PC-9 (cell line): ENCODE measurements around the gene ZNF516. TPM values are rescaled to one million over a fixed set of nuclear protein-coding genes. Genes with fewer than 3 reads are reported as not detected.

Experiments
- BruUV-seq: library from RNA; stranded (reverse); fragments of 400-500 nt; replicated peaks from 2 replicates; lab custom pipeline; 2021; lab: Mats Ljungman, UMichigan
- CTCF ChIA-PET: fragments of 300-600 bp; sonication (Branson Sonifier 250); formaldehyde crosslinking; loops from one replicate; lab custom pipeline; 2022; ENCODE audit warnings: antibody characterized with exemption; lab: Charles Lee
- POLR2A ChIA-PET: fragments of 300-600 bp; sonication (Branson Sonifier 250); formaldehyde crosslinking; loops from one replicate; lab custom pipeline; 2022; ENCODE audit warnings: antibody characterized with exemption; ENCODE audit not compliant: unreplicated experiment; lab: Charles Lee
- DNase-seq, 2 experiments: peaks; one replicate each; pipeline versions ENCODE4 v3.0.0 to v3.0.0-alpha.2; 2015 to 2022; ENCODE audit warnings: mixed read lengths in 1 of 2
- H2AFZ ChIP-seq: fragments of 200-600 bp; sonication (generic); 2 replicates; pipeline ENCODE4 v1.8.1; 2017; ENCODE audit warnings: antibody characterized with exemption
- H3F3A ChIP-seq: fragments of 200-600 bp; sonication (generic); 2 replicates; pipeline ENCODE4 v1.8.1; 2017; ENCODE audit warnings: antibody characterized with exemption, mild to moderate bottlenecking, low read depth; ENCODE audit not compliant: insufficient read depth
- H3K27ac ChIP-seq: fragments of 200-600 bp; sonication (generic); 2 replicates; pipeline ENCODE4 v1.6.1; 2016; ENCODE audit warnings: mixed run types
- H3K27me3 ChIP-seq: fragments of 200-600 bp; sonication (generic); 2 replicates; pipeline ENCODE4 v1.6.1; 2016; ENCODE audit warnings: low read depth, mixed run types; ENCODE audit not compliant: insufficient read depth
- H3K36me3 ChIP-seq: fragments of 200-600 bp; sonication (generic); 2 replicates; pipeline ENCODE4 v1.6.1; 2016; ENCODE audit warnings: low read depth, mixed run types
- H3K4me1 ChIP-seq: fragments of 200-600 bp; sonication (generic); replicated peaks from 2 replicates; pipeline ENCODE4 v1.6.1; 2016; ENCODE audit warnings: mixed run types; ENCODE audit not compliant: insufficient read depth
- H3K4me2 ChIP-seq: fragments of 200-600 bp; sonication (generic); 2 replicates; pipeline ENCODE4 v1.6.1; 2017; ENCODE audit warnings: mixed run types
- H3K4me3 ChIP-seq: fragments of 200-600 bp; sonication (generic); 2 replicates; pipeline ENCODE4 v1.6.1; 2016; ENCODE audit warnings: mixed run types
- H3K79me2 ChIP-seq: fragments of 200-600 bp; sonication (generic); 2 replicates; pipeline ENCODE4 v1.6.1; 2017; ENCODE audit warnings: low read depth, mixed run types
- H3K9me2 ChIP-seq: fragments of 200-600 bp; sonication (generic); 2 replicates; pipeline ENCODE4 v1.8.1; 2017; ENCODE audit warnings: mild to moderate bottlenecking; ENCODE audit not compliant: insufficient read depth
- H3K9me3 ChIP-seq: fragments of 200-600 bp; sonication (generic); 2 replicates; pipeline ENCODE4 v1.8.1; 2016; ENCODE audit warnings: low read depth; ENCODE audit not compliant: insufficient read depth
- H4K20me1 ChIP-seq: fragments of 200-600 bp; sonication (generic); 2 replicates; pipeline ENCODE4 v1.8.1; 2017; ENCODE audit not compliant: insufficient read depth
- CTCF ChIP-seq: fragments of 200-600 bp; sonication (generic); conservative IDR thresholded peaks from 2 replicates; pipeline ENCODE4 v1.6.1; 2017; ENCODE audit warnings: mixed run types, antibody characterized with exemption, mild to moderate bottlenecking, moderate library complexity
- EZH2 ChIP-seq: fragments of 200-600 bp; sonication (generic); IDR thresholded peaks from 2 replicates; pipeline ENCODE4 v1.8.0; 2017; ENCODE audit warnings: antibody characterized with exemption, low read depth
- intact Hi-C: fragments of 100-400 bp; cut with micrococcal nuclease; formaldehyde crosslinking; loops from one replicate; pipeline ENCODE4 v1.10.0; 2022; ENCODE audit not compliant: unreplicated experiment
- total RNA-seq: library from RNA; stranded (reverse); gene quantifications from 2 replicates; pipeline ENCODE4 v1.2.3, GENCODE V29; 2021

The ZNF516 gene
- total RNA-seq, 1 experiment from 2014 or later: 32.7 TPM

- no peaks in the 10 kb centered on the region for H3K9me3 ChIP-seq
- H3K27ac ChIP-seq: no peak overlapping the region
- DNase-seq: no peak
- H3K4me3 ChIP-seq: no peak overlapping the region
- no peak overlapping the region for H2AFZ ChIP-seq
- no peak for TF ChIP-seq EZH2
- TF ChIP-seq CTCF: no peak
- no peaks in the 10 kb centered on the region for H3K4me1 ChIP-seq
- ChIA-PET CTCF (no interaction called here), POLR2A (no interaction called here)
- H4K20me1 ChIP-seq: 0 out of 2 replicates have a peak, but pooled peaks cover 12% of the 10 kb centered on the region
- no peaks in the 10 kb centered on the region for H3K36me3 ChIP-seq
- H3K9me2 ChIP-seq: no peaks in the 10 kb centered on the region
- H3F3A ChIP-seq: no peaks in the 10 kb centered on the region
- H3K79me2 ChIP-seq: no peaks in the 10 kb centered on the region
- intact Hi-C loops: no loop called here
- no peak overlapping the region for H3K4me2 ChIP-seq
- BruUV-seq: no TSS peak
- H3K27me3 ChIP-seq: no peaks in the 10 kb centered on the region
Observed at GRCh38 chr18:76369791-76370190, 125.3 kb downstream of the ZNF516 start.

DNA sequence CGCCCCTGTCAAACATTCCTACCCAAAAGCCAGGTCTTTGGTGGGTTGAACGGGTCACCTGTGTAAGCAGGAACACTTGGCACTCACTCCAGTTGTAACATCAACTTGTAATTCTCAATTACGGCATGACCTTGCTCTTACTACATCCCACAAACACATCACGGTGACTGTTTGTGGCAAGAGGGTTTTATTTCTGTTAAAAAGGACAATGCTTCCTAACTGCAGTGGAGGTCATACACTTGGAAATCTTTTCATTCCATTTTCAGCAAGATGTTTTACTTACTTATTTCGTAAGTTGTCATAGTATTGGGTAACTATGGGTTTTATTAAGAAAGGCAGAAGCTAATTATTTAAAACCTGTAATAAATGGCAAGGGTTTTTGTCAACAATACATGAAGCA is 126.1 kb downstream of the ZNF516 start:
- Histone ChIP-seq H3K27ac (no peak overlapping the region), H3K9me3 (no peaks in the 10 kb centered on the region), H3K27me3 (no peaks in the 10 kb centered on the region), H3F3A (no peaks in the 10 kb centered on the region), H3K4me1 (no peaks in the 10 kb centered on the region), H4K20me1 (0 out of 2 replicates have a peak, but pooled peaks cover 12% of the 10 kb centered on the region), H3K4me3 (no peak overlapping the region), H3K36me3 (no peaks in the 10 kb centered on the region), H2AFZ (no peak overlapping the region), H3K9me2 (no peaks in the 10 kb centered on the region), H3K79me2 (no peaks in the 10 kb centered on the region), H3K4me2 (no peak overlapping the region)
- no peak for TF ChIP-seq CTCF
- TF ChIP-seq EZH2: no peak
- DNase-seq: no peak
- intact Hi-C loops: no loop called here
- POLR2A ChIA-PET: no interaction called here
- BruUV-seq: no TSS peak
- CTCF ChIA-PET: no interaction called here

DNA sequence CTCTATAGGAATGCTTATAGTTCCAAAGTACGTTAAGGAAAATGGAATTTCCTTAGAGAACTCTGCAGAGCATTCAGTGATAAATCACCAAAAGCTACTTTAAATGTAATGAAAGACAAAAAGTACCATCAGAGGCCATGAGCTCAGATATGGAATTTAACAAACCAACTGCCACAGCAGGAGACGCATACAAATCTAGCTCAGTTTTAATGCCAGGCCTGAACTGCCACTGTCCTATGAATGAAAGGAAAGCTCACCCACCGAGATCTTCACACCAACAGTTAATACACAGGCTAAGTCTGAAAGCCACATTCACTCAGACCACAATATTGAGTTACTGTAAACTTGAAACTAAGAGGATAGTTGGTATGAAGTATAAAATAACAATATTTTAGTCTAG is 126.8 kb downstream of the ZNF516 start:
- DNase-seq: no peak
- no peaks in the 10 kb centered on the region for H3K79me2 ChIP-seq
- no peaks in the 10 kb centered on the region for H3K4me1 ChIP-seq
- 0 out of 2 replicates have a peak, but pooled peaks cover 17% of the 10 kb centered on the region for H4K20me1 ChIP-seq
- H3K4me3 ChIP-seq: no peak overlapping the region
- BruUV-seq: no TSS peak
- no peak overlapping the region for H3K4me2 ChIP-seq
- no peak overlapping the region for H2AFZ ChIP-seq
- H3F3A ChIP-seq: no peaks in the 10 kb centered on the region
- CTCF ChIA-PET: no interaction called here
- no peaks in the 10 kb centered on the region for H3K36me3 ChIP-seq
- no peaks in the 10 kb centered on the region for H3K9me2 ChIP-seq
- no peak overlapping the region for H3K27ac ChIP-seq
- POLR2A ChIA-PET: no interaction called here
- H3K9me3 ChIP-seq: no peaks in the 10 kb centered on the region
- H3K27me3 ChIP-seq: no peaks in the 10 kb centered on the region
- TF ChIP-seq EZH2 (no peak), CTCF (no peak)
- intact Hi-C loops: no loop called here
